ENCODE data around the gene IL12RB1.

The IL12RB1 gene

DNA sequence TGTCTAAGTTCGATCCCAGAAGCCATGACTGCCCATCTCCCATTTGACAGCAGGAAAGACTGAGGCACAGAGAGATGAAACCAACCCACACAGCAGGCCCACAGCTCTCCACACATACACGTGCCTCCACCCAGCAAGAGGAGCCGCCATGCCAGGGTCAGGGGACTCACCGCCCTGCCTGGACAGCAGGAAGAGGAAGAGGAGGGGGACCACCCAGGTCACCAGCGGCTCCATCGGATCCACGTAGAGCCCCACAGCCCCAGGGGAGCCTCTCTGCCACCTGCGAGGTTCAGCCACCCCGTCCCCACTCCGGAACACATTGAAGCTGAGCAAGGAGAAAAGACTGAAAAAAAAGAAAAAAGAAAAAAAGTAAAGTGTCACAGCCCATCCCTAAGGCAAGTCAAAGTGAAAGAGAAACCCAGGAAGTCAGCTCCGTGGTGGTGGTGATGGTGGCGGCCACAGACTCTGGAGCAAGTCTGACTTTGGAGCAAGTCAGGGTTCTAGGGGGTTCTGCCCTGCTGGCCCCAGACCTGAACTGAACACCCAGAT is at the start of gene IL12RB1:
Gene IL12RB1 (minus strand): TSS at position 345 of the 549 bp plus-strand sequence. CDS start 111 bp downstream, at position 234.
- no peaks in the 10 kb centered on the region for H3K4me1 ChIP-seq (ENCODE audit: insufficient read depth, low read length)
- H3K9ac ChIP-seq (ENCODE audit: low read length) = no peak within 1 kb of the TSS
- no peak within 1 kb of the TSS for H3K27ac ChIP-seq (ENCODE audit: low read depth, low read length)
- no peaks in the 10 kb centered on the region for H3K9me3 ChIP-seq (ENCODE audit: low read length)
- H3K27me3 ChIP-seq (ENCODE audit: control insufficient read depth in 1 of 2, insufficient read depth in 2 of 2, low read length in 2 of 2) = no peaks in the 10 kb centered on the region
- H3K4me3 ChIP-seq (ENCODE audit: low read depth in 1 of 2, low read length in 2 of 2) = no peak within 1 kb of the TSS
- H3K36me3 ChIP-seq (ENCODE audit: insufficient read depth, low read length) = no peaks in the 10 kb centered on the region

DNA sequence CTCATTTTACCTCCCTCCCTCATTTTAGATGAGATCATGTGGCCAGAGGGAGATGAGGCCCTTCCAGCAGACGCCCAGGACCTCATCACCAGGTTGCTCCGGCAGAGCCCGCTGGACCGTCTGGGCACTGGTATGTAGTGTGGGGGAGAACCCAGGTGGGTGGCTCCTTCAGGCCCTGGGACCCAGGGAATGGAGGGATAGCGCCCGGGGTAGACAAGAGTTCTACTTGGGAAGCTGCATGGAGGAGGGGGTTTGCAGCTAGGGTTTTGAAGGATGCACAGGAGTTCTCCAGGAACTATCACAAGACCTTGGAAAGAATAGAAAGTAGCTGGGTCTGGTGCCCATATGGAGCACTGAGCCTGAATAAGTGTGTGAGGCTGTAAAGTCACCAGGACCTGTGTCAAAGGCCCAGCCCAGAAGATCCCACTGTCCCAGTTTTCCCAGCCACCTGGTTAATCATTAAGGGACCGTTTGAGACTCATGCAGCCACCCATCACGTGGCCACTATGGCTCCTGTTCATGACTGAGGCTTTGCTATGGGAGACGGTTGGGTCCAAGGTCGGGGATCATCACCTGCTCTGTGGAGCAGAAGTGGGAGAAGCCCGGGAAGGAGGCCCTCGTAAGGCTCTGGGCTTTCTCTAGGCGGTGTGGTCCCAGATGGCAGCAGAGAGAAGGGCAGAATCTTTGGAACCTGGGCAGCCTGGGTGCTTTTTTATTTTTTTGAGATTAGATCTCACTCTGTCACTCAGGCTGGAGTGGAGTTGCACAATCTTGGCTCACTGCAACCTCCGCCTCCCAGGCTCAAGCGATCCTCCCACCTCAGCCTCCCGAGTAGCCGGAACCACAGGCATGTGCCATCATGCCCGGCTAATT is 49.2 kb upstream of the IL12RB1 start:
- peaks cover under 1% of the 10 kb centered on the region for H3K36me3 ChIP-seq (ENCODE audit: insufficient read depth, low read length)
- H3K27me3 ChIP-seq (ENCODE audit: control insufficient read depth in 1 of 2, insufficient read depth in 2 of 2, low read length in 2 of 2) = no peaks in the 10 kb centered on the region
- no peaks in the 10 kb centered on the region for H3K4me1 ChIP-seq (ENCODE audit: insufficient read depth, low read length)
- no peak overlapping the region for H3K4me3 ChIP-seq (ENCODE audit: low read depth in 1 of 2, low read length in 2 of 2)
- H3K27ac ChIP-seq (ENCODE audit: low read depth, low read length) = no peak overlapping the region
- no peaks in the 10 kb centered on the region for H3K9me3 ChIP-seq (ENCODE audit: low read length)
- H3K9ac ChIP-seq (ENCODE audit: low read length) = no peak overlapping the region

DNA sequence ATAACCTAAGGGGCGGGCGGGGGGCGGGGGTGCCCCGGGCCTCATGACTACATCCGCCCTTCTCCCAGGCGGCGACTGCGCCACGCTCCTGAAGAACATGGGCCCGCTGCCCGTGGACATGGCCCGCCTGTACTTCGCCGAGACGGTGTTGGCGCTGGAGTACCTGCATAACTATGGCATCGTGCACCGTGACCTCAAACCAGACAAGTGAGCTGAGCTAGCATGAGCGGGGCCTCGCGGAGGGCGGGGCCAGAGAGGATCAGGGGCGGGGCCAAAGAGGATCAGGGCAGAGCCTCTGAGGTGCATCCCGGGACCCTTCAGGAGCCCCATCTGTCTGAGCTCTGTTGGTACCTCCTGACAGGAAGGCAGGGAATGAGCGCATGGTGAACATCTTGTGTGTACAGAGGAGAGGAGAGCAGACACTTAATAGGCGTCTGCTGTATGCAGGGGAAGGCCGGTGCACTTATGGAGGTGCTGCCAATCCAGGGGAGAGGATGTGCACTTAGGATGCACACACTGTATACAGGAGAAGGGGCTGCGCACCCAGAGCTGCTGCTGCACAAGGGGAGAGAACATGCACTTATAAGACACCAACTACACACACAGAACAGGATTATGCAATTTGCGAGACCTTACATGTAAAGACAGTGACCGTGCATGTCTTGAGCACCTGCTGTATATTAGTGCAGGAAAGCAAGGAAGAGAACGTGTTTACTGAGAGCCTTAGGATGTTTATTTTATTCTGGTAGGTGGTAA is 45.3 kb upstream of the IL12RB1 start:
- no peak overlapping the region for H3K9ac ChIP-seq (ENCODE audit: low read length)
- H3K36me3 ChIP-seq (ENCODE audit: insufficient read depth, low read length) = peaks cover 8% of the 10 kb centered on the region
- no peak overlapping the region for H3K27ac ChIP-seq (ENCODE audit: low read depth, low read length)
- H3K9me3 ChIP-seq (ENCODE audit: low read length) = no peaks in the 10 kb centered on the region
- no peaks in the 10 kb centered on the region for H3K4me1 ChIP-seq (ENCODE audit: insufficient read depth, low read length)
- H3K4me3 ChIP-seq (ENCODE audit: low read depth in 1 of 2, low read length in 2 of 2) = no peak overlapping the region
- no peaks in the 10 kb centered on the region for H3K27me3 ChIP-seq (ENCODE audit: control insufficient read depth in 1 of 2, insufficient read depth in 2 of 2, low read length in 2 of 2)

DNA sequence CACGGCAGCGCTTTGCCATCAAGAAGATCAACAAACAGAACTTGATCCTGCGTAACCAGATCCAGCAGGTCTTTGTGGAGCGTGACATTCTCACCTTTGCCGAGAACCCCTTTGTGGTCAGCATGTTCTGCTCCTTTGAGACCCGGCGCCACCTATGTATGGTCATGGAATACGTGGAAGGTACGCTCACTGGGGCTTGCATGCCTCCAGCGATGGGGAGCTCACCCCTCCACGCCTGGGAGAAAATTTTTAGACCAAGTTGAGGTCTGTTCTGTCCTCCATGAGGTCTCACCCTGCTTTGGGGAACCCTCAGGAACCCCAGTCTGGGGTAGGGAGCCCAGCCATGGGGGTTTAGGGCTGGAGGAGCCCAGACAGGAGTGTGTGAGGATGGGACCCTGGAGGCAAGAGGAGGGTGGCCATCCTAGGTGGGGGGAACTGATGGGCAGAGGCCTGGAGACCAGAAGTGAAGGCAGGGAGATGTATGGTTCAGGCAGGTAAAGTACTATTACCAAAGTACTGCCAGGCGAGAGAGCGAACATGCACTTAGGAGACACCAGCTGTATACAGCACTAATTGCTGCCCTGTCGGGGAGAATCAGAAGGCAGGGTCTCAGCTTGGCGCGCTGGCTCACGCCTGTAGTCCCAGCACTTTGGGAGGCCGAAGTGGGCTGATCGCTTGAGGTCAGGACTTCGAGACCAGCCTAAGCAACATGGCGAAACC is 43.9 kb upstream of the IL12RB1 start:
- H3K9me3 ChIP-seq (ENCODE audit: low read length) = no peaks in the 10 kb centered on the region
- H3K9ac ChIP-seq (ENCODE audit: low read length) = no peak overlapping the region
- no peaks in the 10 kb centered on the region for H3K4me1 ChIP-seq (ENCODE audit: insufficient read depth, low read length)
- peaks cover 8% of the 10 kb centered on the region for H3K36me3 ChIP-seq (ENCODE audit: insufficient read depth, low read length)
- no peak overlapping the region for H3K4me3 ChIP-seq (ENCODE audit: low read depth in 1 of 2, low read length in 2 of 2)
- no peaks in the 10 kb centered on the region for H3K27me3 ChIP-seq (ENCODE audit: control insufficient read depth in 1 of 2, insufficient read depth in 2 of 2, low read length in 2 of 2)
- no peak overlapping the region for H3K27ac ChIP-seq (ENCODE audit: low read depth, low read length)

DNA sequence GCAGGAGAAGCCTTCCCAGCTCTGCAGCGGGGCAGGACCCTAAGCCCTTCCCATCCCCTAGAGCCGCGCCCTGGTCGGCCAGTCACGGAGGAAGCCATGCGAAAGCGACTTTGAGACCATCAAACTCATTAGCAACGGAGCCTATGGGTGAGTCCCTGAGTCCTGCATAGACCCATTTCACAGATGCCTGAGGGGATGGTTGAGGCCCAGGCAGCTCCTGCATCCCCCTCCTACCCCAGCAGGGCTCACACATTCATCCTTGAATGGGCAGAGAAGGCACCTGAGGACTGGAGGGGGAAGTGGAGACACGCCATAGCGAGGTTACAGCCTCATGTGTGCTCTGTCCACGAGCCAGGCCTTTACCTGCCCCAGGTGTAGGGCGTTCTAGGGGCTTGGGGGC is 42.1 kb upstream of the IL12RB1 start:
- Histone ChIP-seq H3K36me3 (ENCODE audit: insufficient read depth, low read length) (peaks cover 14% of the 10 kb centered on the region), H3K9me3 (ENCODE audit: low read length) (no peaks in the 10 kb centered on the region), H3K4me1 (ENCODE audit: insufficient read depth, low read length) (no peaks in the 10 kb centered on the region), H3K27ac (ENCODE audit: low read depth, low read length) (no peak overlapping the region), H3K4me3 (ENCODE audit: low read depth in 1 of 2, low read length in 2 of 2) (no peak overlapping the region), H3K9ac (ENCODE audit: low read length) (no peak overlapping the region), H3K27me3 (ENCODE audit: control insufficient read depth in 1 of 2, insufficient read depth in 2 of 2, low read length in 2 of 2) (no peaks in the 10 kb centered on the region)

DNA sequence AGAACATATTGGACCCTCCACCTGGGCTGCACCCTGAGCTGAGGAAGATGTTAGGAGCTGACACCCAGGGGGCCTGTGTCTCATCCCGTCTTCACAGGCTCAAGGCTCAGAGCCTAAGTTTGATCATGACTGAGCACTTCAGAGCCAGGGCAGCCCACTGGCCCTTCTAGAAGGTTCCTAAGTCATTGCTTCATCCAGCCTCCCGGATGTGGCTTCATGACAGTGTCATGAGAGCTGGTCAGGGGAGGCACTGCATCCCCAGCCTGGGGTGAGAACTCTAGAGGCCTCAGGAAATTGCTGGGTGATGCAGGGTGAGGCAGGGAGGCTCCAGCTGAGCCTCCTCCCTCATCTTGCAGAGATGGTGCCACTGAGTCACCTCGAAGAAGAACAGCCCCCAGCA is 41.3 kb upstream of the IL12RB1 start:
- no peaks in the 10 kb centered on the region for H3K9me3 ChIP-seq (ENCODE audit: low read length)
- no peaks in the 10 kb centered on the region for H3K27me3 ChIP-seq (ENCODE audit: control insufficient read depth in 1 of 2, insufficient read depth in 2 of 2, low read length in 2 of 2)
- H3K9ac ChIP-seq (ENCODE audit: low read length) = no peak overlapping the region
- H3K4me3 ChIP-seq (ENCODE audit: low read depth in 1 of 2, low read length in 2 of 2) = no peak overlapping the region
- no peaks in the 10 kb centered on the region for H3K4me1 ChIP-seq (ENCODE audit: insufficient read depth, low read length)
- peaks cover 14% of the 10 kb centered on the region for H3K36me3 ChIP-seq (ENCODE audit: insufficient read depth, low read length)
- H3K27ac ChIP-seq (ENCODE audit: low read depth, low read length) = no peak overlapping the region

DNA sequence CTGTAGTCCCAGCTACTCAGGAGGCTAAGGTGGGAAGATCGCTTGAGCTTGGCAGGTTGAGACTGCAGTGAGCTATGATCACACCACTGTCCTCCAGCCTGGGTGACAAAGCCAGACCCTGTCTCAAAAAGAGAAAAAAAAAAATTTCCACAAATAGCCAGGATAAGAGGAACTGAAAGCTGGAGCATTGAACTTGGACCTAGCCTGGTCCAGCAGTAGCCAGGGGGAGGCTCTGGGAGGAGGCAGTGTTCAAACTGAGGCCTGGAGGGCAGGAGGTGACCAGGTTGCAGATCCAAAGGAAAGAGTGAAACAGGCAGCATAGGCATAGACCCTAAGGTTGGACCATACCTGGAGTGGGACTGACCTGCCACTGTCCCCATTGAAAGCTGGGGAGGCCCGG is 39.4 kb upstream of the IL12RB1 start:
- H3K4me3 ChIP-seq (ENCODE audit: low read depth in 1 of 2, low read length in 2 of 2) = no peak overlapping the region
- no peaks in the 10 kb centered on the region for H3K27me3 ChIP-seq (ENCODE audit: control insufficient read depth in 1 of 2, insufficient read depth in 2 of 2, low read length in 2 of 2)
- peaks cover 18% of the 10 kb centered on the region for H3K36me3 ChIP-seq (ENCODE audit: insufficient read depth, low read length)
- H3K27ac ChIP-seq (ENCODE audit: low read depth, low read length) = no peak overlapping the region
- H3K4me1 ChIP-seq (ENCODE audit: insufficient read depth, low read length) = no peaks in the 10 kb centered on the region
- H3K9me3 ChIP-seq (ENCODE audit: low read length) = no peaks in the 10 kb centered on the region
- H3K9ac ChIP-seq (ENCODE audit: low read length) = no peak overlapping the region

DNA sequence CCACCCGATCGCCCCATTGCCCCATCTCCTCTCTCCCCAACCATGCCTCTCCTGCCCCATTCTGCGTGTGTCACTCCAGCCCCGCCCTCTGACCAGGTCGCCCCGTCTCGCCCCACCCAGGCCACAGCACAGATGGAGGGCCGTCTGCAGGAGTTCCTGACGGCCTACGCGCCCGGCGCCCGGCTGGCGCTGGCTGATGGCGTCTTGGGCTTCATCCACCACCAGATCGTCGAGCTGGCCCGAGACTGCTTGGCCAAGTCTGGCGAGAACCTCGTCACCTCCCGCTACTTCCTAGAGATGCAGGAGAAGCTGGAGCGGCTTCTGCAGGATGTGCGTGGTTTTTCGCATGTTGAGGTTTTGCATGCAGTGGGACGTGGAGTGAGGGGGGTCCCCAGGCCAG is 37.1 kb upstream of the IL12RB1 start:
- no peaks in the 10 kb centered on the region for H3K9me3 ChIP-seq (ENCODE audit: low read length)
- no peak overlapping the region for H3K27ac ChIP-seq (ENCODE audit: low read depth, low read length)
- peaks cover 5% of the 10 kb centered on the region for H3K4me1 ChIP-seq (ENCODE audit: insufficient read depth, low read length)
- H3K36me3 ChIP-seq (ENCODE audit: insufficient read depth, low read length) = peaks cover 10% of the 10 kb centered on the region
- no peak overlapping the region for H3K4me3 ChIP-seq (ENCODE audit: low read depth in 1 of 2, low read length in 2 of 2)
- no peaks in the 10 kb centered on the region for H3K27me3 ChIP-seq (ENCODE audit: control insufficient read depth in 1 of 2, insufficient read depth in 2 of 2, low read length in 2 of 2)
- no peak overlapping the region for H3K9ac ChIP-seq (ENCODE audit: low read length)

DNA sequence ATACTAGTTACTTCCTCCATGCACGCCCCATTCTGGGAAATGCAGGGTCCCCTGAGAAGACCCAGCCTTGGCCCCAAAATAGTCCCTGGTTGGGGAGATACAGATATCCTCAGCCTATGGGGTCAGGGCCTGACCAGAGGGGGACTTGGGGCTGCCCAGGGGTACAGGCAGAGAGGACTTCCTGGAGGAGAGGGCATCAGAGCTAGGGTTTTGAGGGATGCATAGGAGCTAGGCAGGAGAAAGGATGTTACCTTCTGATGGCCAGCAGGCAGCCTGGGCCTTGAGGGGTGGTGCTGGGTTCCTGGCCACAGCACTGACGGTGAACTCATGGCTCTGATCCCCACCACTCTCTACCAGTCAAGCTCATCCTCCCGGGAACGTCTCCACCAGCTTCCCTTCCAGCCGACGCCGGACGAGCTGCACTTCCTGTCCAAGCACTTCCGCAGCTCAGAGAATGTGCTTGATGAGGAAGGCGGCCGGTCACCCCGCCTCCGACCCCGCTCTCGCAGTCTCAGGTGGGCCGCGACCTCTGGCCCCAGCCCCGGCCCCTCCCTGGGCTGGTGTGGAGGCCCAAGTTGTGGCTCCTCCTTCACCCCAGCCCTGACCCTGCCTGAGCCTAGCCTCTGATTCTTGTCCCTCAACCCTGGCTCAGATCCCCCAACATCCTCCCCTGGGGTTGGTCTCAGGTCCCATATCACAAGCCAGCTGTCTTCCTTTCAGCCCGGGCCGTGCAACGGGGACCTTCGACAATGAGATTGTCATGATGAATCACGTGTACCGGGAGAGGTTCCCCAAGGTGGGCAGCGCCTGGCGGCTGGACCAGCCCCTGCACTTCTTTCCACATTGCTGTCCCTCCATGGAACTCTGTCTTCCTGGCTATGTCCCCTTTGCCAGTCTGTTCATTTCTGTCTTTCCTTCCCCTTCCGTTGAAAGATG is 36.4 kb upstream of the IL12RB1 start:
- Histone ChIP-seq H3K36me3 (ENCODE audit: insufficient read depth, low read length) (peaks cover 10% of the 10 kb centered on the region), H3K27ac (ENCODE audit: low read depth, low read length) (no peak overlapping the region), H3K9me3 (ENCODE audit: low read length) (no peaks in the 10 kb centered on the region), H3K4me3 (ENCODE audit: low read depth in 1 of 2, low read length in 2 of 2) (no peak overlapping the region), H3K9ac (ENCODE audit: low read length) (no peak overlapping the region), H3K4me1 (ENCODE audit: insufficient read depth, low read length) (peaks cover 11% of the 10 kb centered on the region), H3K27me3 (ENCODE audit: control insufficient read depth in 1 of 2, insufficient read depth in 2 of 2, low read length in 2 of 2) (no peaks in the 10 kb centered on the region)

DNA sequence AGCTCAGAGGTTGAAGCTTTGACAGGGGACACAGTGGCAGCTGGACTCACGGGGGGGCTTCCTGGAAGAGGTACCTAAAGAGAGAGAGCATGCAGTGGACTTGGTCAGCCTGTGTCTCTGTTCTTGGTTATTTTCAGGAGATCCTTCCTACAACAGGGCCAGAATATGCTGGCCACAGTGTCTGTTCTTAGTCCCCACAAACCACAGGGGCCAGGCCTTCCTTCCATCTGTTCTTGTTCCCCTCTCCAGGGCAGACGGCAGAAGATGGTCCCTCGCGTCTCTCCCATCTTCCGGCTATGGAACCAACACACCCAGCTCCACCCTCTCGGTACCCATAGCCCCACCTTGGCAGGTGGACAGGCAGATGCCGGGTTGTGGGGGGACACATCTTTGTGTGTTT is 35.7 kb upstream of the IL12RB1 start:
- no peaks in the 10 kb centered on the region for H3K27me3 ChIP-seq (ENCODE audit: control insufficient read depth in 1 of 2, insufficient read depth in 2 of 2, low read length in 2 of 2)
- peaks cover 10% of the 10 kb centered on the region for H3K36me3 ChIP-seq (ENCODE audit: insufficient read depth, low read length)
- H3K9ac ChIP-seq (ENCODE audit: low read length) = no peak overlapping the region
- peaks cover 13% of the 10 kb centered on the region for H3K4me1 ChIP-seq (ENCODE audit: insufficient read depth, low read length)
- H3K27ac ChIP-seq (ENCODE audit: low read depth, low read length) = no peak overlapping the region
- no peak overlapping the region for H3K4me3 ChIP-seq (ENCODE audit: low read depth in 1 of 2, low read length in 2 of 2)
- no peaks in the 10 kb centered on the region for H3K9me3 ChIP-seq (ENCODE audit: low read length)
